Measurements from ENCODE around the gene KRT8. TPM values are rescaled to one million over a fixed set of nuclear protein-coding genes. Genes with fewer than 3 reads are reported as not detected.

The KRT8 gene
- total and polyA plus RNA-seq, 7 donors, result 0.54 to 1.3 (median 0.76) TPM

DNA sequence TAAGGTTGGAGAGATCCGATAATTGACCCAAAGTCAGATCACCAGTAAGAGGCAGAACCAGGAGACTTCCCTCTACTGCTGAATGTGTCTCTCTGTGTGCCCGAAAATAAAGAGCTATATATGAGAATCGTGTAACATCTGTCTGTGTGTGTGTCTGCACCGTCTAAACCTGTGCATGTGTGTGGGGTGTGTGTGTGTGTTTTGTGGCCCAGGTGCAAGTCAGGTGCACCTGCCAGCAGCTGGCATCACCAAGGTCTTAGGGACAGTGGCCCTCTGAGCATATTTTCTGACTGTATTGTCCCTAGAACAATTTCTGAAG lies 31.4 kb downstream of the KRT8 start:
- H3K27me3 ChIP-seq (ENCODE audit: insufficient read depth in 3 of 3, low read length in 2 of 3), result peaks cover 0 to 14% (median 0%) of the 10 kb centered on the region in 3 donors
- peak overlapping the region; percentile 52 for H3K27ac ChIP-seq
- TF ChIP-seq, protein P1, sequence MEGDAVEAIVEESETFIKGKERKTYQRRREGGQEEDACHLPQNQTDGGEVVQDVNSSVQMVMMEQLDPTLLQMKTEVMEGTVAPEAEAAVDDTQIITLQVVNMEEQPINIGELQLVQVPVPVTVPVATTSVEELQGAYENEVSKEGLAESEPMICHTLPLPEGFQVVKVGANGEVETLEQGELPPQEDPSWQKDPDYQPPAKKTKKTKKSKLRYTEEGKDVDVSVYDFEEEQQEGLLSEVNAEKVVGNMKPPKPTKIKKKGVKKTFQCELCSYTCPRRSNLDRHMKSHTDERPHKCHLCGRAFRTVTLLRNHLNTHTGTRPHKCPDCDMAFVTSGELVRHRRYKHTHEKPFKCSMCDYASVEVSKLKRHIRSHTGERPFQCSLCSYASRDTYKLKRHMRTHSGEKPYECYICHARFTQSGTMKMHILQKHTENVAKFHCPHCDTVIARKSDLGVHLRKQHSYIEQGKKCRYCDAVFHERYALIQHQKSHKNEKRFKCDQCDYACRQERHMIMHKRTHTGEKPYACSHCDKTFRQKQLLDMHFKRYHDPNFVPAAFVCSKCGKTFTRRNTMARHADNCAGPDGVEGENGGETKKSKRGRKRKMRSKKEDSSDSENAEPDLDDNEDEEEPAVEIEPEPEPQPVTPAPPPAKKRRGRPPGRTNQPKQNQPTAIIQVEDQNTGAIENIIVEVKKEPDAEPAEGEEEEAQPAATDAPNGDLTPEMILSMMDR (IDR thresholded peaks at IDR 0.05), result no peak
- H3K4me3 ChIP-seq, result peak overlapping the region; percentile 61
- ATAC-seq, result no peak
- H3K4me1 ChIP-seq, result no peaks in the 10 kb centered on the region
- DNase-seq, result no peak
- H3K36me3 ChIP-seq (ENCODE audit: insufficient read depth in 1 of 2, low read depth in 1 of 2), result no peaks in the 10 kb centered on the region
- intact Hi-C loops (cut with DNase I), result loop anchor here in 1 of 2 donors (10.0 kb wide), 2 partner anchors 289 to 499 kb away; no protein-coding TSS in a partner anchor
- H3K9me3 ChIP-seq, result no peaks in the 10 kb centered on the region
- WGBS, 3 donors, result 54 to 70% (median 62%) methylated on average over 4 of the region's 4 CpGs

DNA sequence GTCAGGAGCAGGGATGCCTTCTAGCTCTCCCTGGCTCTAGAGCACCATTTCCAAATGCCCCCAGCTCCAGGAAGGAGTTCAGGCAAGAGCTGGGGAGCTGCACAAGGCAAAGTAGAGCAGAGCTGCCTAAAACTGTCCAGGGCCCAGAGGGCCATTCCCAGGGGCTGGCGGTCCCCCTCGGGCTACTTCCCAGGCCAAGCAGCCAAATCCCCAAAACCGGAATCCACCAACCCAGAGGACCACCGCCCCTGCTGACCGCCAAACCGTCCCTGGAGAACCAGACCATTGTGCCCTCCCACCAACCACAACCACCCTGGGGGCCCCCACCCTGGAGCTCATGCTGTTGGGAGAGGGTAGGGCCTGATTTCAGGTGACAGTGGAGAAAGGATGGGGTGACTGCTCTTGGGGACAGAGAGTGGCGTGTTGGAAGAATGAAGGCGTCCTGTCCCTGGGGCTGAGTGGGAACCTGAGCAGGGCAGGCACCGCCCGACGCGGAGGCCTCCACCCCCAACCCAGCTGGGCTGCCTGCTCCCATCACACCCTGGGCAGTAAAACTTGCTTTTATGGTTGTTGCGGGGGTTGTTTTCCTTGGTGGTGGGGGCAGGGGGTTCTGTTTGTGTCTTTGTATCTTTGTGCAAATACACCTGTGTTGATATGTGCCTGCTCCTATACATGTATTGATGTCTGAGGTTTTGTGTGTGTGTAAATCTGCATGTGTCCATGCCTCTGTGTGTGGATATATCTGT lies 32.1 kb downstream of the KRT8 start:
- Histone ChIP-seq H3K27ac (no peak overlapping the region), H3K36me3 (ENCODE audit: insufficient read depth in 1 of 2, low read depth in 1 of 2) (no peaks in the 10 kb centered on the region), H3K9me3 (no peaks in the 10 kb centered on the region), H3K4me3 (no peak overlapping the region), H3K4me1 (no peaks in the 10 kb centered on the region), H3K27me3 (ENCODE audit: insufficient read depth in 3 of 3, low read length in 2 of 3) (peaks cover 0 to 14% (median 0%) of the 10 kb centered on the region in 3 donors)
- ATAC-seq, result no peak
- 92 to 95% (median 95%) methylated on average over 13 of the region's 13 CpGs for WGBS, 3 donors
- no peak for DNase-seq
- TF ChIP-seq, protein P1 (IDR thresholded peaks at IDR 0.05), result no peak
- intact Hi-C loops (cut with DNase I), result loop anchor here in 1 of 2 donors (10.0 kb wide), 2 partner anchors 288 to 498 kb away; no protein-coding TSS in a partner anchor

DNA sequence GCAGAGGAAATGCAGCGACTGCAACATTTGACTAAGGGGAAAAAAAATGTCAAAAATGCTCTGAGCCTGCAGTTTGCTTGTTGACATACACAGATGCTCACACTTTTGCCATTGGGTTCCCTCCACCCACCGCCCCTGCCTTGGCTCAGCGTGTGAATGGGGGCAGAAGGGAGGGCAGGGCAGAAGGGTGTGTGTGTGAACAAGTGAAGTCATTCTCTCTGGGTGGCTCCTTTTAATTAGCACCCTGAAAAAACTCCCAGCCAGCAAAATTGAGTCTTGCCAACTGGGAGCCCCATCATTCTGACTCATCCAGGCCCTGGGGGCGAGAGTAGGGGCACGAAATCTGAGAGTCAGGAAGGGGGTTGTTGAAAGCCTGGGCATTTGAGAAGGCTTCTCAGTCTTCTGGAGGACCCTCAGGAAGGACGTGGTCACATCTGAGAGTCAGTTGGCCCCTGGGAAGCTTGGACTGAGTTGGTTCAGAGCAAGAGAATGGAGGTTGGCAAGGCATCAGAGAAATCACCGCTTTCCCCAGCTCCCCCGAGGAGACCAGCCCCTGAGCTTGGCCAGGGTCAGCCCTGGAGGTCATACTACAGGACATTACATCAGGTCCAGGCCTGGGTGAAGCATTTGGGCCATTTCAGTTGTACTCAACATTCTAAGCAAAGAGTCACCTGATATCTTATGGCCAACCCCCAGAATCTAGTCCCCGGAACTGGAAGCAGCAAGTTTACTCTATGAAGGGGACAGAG lies 33.4 kb downstream of the KRT8 start:
- ATAC-seq (peak in 1 of 4 donors; percentile 13), DNase-seq (no peak)
- H3K9me3 ChIP-seq, result no peaks in the 10 kb centered on the region
- peaks cover 0 to 14% (median 0%) of the 10 kb centered on the region in 3 donors for H3K27me3 ChIP-seq (ENCODE audit: insufficient read depth in 3 of 3, low read length in 2 of 3)
- TF ChIP-seq, protein P1 (IDR thresholded peaks at IDR 0.05), result no peak
- no peaks in the 10 kb centered on the region for H3K4me1 ChIP-seq
- H3K27ac ChIP-seq, result no peak overlapping the region
- intact Hi-C loops (cut with DNase I), result loop anchor here in 1 of 2 donors (10.0 kb wide), 2 partner anchors 287 to 497 kb away; no protein-coding TSS in a partner anchor
- no peak overlapping the region for H3K4me3 ChIP-seq
- WGBS, 3 donors, result 54 to 58% (median 55%) methylated on average over 9 of the region's 9 CpGs
- no peaks in the 10 kb centered on the region for H3K36me3 ChIP-seq (ENCODE audit: insufficient read depth in 1 of 2, low read depth in 1 of 2)

DNA sequence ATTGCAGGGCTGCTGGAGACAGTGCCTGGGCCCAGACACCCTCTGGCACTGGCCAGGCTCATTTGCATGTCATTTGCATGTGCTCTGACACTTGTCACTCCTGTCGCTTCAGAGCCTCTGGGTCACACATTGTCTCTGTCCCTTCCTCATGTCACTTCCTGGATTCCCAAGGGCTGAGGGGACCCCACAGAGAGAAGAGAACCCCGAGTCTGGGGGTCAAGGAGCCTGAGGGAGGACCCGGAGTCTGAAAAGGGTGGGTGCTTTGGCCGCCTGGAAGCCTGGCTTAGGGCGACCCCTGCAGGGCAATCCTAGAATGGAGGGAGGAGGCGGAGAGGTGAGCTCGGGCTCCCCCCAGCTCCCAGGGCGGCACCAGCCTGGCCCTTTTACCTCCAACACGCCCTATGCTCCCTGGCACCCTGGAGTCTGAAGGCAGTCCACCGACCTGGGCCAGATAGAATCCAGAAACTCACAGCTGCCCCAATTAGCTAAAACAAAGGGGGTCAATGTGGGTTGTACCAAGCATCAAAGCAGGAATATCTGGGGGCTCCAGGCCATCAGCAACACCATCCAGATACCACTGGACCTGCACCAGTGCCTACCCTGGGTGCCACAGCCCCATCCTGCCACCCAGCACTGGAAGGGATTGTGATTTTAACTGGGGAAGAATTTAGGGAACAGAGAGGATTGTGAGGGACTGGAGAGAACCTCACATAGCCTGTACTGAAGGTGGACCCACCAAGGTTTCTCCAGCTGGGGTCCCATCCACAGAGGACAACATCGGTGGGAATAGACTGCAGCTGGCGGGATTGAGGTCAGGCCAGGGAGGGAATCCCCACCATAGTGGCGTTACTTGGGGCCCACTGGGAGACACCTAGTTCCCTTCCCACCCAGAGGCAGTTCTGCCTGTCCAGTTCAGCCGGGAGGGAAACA lies 34.2 kb downstream of the KRT8 start:
- 45 to 54% (median 47%) methylated on average over 14 of the region's 14 CpGs for WGBS, 3 donors
- peak; percentile 40 to 55 for DNase-seq

More for the DNA sequence above, 34.2 kb downstream of the KRT8 start:
- Histone ChIP-seq H3K4me1 (no peaks in the 10 kb centered on the region), H3K4me3 (no peak overlapping the region), H3K9me3 (no peaks in the 10 kb centered on the region), H3K36me3 (ENCODE audit: insufficient read depth in 1 of 2, low read depth in 1 of 2) (no peaks in the 10 kb centered on the region), H3K27ac (no peak overlapping the region), H3K27me3 (ENCODE audit: insufficient read depth in 3 of 3, low read length in 2 of 3) (peaks cover 0 to 14% (median 0%) of the 10 kb centered on the region in 3 donors)
- intact Hi-C loops (cut with DNase I), result loop anchor here in 1 of 2 donors (10.0 kb wide), 2 partner anchors 286 to 496 kb away; no protein-coding TSS in a partner anchor
- no peak for ATAC-seq
- TF ChIP-seq, protein P1 (IDR thresholded peaks at IDR 0.05), result peak; percentile 27
